HG03442 (cell line): ENCODE results near the gene PPT2.

Source experiments
- ATAC-seq: cut with Tn5 transposase; IDR thresholded peaks from one replicate; pipeline ENCODE4 v1.9.1; 2021; ENCODE audit warnings: mild to moderate bottlenecking, moderate library complexity; ENCODE audit not compliant: unreplicated experiment

PPT2 gene

DNA sequence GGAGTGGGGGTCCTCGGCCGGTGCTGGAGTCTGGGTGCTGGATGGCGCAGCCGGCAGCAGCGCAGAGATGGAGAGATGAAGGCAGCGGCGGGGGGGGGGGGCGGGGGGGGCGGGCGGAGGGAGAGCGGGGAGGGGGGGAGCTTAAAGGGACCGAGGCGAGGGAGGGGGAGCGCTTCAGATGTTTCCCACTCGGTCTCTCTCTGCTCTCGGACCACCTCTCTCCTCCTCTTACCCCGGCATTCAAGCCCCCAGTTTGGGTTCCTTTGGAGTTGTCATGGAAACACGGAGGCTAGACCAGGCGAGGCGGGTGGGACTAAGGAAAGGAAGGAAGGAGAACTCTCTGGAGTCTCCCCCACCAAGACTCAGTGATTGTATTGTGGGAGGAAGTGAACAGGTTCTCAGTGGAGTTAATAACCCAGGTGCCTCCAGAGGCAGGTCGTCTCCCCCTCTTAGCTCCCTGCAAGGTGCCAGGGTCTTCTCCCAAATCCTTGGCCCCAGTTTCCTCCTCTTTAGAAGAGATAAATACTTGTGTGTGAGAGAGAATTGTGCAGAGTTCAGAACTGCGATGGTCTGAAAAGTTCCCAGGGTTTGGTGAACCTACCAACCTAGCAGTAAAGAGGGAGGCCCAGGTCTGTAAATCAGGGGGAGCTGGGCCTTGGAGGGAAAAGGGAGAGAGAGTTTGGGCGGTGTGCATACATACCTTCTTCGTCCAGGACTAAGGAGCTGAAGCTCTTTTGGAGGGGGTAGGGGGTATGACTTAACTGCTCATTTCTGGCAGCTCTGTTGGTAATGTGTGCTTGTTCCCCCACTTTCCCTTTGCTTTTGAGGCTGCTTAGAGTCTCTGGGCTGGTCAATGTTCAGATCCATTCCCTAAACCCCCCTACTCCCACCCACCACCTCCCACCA lies 1.8 kb upstream of the PPT2 start, which contains the start of gene PRRT1:
PRRT1 (minus strand) TSS at position 77 of the 906 bp plus-strand sequence. CDS start 112 bp downstream, outside the sequence.
- no peak for ATAC-seq

DNA sequence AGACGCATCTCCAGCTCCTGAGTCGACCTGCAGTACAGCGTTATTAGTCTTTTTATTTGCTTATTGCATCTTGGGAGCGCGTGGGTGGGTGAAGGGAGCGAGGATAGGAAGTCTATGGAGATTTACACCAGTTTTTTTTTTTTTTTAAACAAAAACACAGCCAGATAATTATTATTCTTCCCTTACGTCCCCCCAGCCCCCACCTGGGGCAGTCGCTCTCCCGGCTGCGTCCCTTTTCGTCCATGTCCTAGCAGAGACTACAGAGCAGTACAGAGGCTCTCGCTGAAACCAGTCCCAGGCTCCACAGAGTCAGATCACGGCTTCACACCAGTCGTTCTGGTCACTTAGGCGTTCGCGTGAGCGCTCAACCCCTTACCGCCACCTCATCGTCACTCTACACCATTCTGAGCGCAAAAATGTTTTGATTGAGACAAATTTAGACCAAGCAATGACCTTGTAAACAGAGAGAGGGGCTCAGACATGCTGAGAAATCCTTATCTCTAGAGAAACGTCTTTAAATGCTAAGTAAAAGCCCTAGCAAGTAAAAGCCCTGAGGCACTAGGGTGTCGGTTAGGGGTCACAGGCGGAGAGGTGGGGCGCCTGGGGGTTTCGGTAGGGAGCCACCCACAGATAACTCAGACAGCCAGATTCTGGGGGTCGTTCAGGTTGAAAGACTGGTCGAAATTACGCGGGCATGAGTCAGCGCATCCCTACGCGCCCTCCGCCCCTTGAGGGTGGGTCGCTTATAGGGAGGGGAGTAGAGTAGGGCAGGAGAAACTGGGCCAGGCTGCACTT lies 975 bp upstream of the PPT2 start:
- no peak for ATAC-seq

DNA sequence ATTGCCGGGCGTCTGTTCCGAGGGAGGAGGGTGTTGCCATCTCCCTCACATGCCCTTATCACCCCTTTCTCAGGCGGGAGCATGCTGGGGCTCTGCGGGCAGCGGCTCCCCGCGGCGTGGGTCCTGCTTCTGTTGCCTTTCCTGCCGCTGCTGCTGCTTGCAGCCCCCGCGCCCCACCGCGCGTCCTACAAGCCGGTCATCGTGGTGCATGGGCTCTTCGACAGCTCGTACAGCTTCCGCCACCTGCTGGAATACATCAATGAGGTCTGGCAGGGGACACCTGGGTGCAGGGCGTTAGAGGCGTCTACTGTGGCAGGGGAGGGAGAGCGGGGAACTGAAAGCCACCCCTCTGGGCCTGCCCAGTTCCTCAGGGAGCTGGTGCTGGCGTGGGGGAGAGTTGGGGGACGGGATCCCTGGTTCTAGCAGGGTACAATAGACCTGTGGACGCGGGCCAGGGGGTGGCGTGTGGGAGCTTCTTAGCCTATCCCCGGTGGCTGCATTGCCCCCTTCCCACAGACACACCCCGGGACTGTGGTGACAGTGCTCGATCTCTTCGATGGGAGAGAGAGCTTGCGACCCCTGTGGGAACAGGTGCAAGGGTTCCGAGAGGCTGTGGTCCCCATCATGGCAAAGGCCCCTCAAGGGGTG lies 697 bp downstream of the PPT2 start:
- no peak for ATAC-seq

DNA sequence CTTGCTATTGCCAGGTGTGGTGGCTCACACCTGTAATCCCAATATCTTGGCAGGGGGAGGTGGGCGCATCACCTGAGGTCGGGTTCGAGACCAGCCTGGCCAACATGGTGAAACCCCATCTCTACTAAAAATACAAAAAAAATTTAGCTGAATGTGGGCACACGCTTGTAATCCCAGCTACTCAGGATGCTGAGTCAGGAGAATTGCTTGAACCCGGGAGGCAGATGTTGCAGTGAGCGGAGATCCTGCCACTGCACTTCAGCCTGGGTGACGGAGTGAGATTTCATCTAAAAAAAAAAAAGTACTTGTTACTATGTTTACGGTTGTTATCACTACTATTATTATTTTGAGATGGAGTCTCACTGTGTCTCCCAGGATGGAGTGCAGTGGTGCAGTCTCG lies 3.0 kb downstream of the PPT2 start:
- ATAC-seq = no peak

DNA sequence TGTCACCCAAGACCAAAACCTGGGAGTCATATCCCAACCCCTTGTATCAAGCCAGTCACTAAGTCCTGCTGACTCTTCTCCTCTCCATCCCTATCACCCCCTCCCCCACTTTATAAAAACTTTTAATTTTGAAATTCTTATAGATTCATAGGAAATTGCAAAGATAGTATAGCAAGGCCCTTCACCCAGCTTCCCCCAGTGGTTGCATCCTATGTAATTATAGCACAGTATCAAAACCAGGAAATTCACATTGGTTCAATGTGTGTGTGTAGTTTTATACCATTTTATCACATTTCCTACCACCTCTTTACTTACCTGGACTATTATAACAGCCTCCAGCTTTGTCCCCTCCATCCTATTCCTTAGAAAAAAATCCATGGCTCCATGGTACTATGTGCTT lies 4.1 kb downstream of the PPT2 start:
- no peak for ATAC-seq

DNA sequence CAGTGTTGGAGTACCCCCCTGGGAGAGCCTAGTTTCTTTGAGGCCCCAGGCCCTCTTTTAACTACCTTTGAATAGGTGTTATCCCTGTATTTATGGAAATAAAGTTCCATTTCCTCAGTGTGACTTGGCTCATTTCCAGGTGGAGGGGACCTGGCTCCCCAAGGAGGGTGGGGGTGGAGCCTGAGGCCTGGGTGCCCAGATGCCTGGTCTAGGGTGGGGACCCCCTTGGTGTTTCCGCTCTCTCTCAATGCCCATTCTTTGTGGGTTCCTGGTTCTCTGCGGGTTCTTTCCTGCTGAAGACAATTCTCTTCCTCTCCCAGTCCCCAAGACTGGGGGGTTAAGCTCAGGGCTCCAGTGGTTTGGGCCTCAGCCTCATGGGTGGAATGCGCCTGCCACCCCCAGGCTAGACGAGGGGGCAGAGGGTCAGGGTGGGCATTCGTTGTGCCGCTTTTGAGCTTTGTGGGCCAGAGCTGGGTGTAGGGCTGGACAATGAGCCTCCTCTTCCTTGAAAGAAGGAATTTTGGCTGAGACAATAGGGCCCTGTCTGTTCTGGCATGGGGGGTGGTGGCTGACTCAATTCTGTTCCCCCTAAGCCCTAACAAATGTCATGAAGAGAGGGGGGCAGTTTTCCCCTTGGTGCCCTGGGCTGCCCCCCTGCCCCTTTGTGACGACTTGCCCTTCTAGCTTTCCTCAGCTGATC lies 9.8 kb downstream of the PPT2 start:
- no peak for ATAC-seq

DNA sequence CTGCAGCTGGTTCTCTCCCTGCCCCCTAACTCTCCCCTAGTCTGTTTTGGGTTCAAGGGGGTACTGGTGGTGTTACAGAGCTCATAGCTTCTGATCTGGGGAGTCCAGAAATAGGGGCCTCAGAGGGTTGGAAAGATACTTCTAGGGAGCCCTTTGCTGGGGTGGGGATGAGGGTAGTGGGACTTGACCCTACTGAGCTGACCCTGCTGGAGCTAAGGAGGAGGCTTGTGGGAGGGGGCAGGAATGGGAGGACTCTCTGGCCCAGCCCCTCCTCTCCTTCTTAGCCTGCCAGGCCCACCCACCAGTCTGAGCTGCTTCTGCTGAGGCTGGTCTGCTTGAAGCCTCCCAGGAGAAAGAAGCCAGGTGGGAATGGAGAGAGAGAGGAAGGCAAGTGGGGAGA lies 10.4 kb downstream of the PPT2 start, which contains the start of gene EGFL8:
EGFL8 (plus strand) TSS at position 301 of the 400 bp plus-strand sequence. CDS start 1,571 bp downstream, outside the sequence.
- no peak for ATAC-seq

DNA sequence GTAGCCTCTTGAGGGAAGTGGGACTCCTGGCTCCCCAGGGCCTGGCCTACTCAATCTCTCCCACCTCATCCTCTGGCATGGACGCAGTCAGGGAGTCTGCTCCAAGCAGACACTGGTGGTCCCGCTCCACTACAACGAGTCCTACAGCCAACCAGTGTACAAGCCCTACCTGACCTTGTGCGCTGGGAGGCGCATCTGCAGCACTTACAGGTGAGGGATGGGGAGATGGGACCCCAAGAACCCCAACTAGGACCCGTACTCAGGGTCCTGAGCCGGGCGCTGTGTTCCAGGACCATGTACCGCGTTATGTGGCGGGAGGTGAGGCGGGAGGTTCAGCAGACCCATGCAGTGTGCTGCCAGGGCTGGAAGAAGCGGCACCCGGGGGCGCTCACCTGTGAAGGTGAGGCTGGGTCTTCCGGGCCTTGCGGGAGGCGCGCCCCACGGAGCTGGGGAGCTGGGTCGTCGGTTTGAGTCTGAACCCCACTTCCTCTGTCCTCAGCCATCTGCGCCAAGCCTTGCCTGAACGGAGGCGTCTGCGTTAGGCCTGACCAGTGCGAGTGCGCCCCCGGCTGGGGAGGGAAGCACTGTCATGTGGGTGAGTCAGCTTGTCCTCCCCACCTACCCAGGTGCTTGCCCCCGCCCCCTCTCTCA lies 12.6 kb downstream of the PPT2 start:
- ATAC-seq = no peak

DNA sequence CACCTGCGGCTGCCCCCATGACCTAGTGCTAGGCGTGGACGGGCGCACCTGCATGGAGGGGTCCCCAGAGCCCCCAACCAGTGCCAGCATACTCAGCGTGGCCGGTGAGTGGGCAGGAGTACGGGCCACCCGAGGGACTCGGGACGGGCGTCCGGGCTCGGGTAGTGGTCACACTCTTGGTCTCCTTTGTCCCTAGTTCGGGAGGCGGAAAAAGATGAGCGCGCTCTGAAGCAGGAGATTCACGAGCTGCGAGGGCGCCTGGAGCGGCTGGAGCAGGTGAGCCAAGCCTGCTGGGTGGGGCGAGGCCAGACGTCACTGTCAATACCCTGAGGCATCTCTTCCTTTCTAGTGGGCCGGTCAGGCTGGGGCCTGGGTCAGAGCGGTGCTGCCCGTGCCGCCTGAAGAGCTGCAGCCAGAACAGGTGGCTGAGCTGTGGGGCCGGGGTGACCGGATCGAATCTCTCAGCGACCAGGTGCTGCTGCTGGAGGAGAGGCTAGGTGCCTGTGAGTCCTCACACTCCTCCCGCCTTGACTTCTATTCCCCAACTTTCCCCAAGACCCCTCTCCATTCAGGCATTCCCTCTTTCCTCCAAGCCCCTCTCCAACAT lies 13.3 kb downstream of the PPT2 start:
- ATAC-seq = no peak

DNA sequence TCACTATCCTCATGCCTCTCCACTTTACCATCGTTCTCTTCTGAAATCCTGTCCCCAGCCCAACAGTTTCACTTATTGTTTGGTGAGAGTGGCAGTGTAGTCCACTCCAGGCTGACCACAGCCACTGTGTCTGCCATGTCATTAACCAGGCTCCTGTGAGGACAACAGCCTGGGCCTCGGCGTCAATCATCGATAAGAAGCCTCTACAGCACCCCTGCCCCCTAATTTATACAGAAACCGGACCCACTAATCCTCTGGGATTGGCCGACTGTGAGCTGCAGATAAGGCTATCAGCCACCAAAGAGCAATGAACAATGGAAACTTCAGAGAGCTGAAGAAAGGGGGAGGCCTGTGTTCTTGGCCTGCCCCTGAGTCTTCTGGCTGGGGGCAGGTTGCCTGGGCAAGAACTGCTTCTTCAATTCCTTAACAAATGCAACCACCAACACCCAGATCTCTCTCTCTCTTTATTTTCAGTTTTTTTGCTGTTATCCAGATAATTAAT lies 13.9 kb downstream of the PPT2 start:
- ATAC-seq = no peak

DNA sequence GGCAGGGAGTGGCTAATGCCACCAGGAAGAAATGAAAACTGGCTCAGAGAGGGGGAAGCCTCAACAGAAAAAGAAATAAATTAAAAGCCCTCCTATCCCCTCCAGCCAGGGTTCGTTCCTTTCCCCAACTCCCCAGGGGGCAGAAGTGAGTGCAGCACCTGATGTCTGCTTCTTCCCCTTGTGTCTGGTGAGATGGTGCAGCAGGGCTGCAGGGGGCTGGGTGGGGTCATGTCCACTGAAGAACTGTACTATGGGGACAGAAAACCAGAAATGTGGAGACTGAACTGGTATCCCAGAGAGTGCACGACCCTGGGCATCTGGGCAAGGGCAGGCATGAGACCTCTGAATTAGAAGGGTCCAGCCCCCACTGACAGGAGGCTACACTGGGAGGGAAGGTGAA lies 14.4 kb downstream of the PPT2 start:
- ATAC-seq = no peak

DNA sequence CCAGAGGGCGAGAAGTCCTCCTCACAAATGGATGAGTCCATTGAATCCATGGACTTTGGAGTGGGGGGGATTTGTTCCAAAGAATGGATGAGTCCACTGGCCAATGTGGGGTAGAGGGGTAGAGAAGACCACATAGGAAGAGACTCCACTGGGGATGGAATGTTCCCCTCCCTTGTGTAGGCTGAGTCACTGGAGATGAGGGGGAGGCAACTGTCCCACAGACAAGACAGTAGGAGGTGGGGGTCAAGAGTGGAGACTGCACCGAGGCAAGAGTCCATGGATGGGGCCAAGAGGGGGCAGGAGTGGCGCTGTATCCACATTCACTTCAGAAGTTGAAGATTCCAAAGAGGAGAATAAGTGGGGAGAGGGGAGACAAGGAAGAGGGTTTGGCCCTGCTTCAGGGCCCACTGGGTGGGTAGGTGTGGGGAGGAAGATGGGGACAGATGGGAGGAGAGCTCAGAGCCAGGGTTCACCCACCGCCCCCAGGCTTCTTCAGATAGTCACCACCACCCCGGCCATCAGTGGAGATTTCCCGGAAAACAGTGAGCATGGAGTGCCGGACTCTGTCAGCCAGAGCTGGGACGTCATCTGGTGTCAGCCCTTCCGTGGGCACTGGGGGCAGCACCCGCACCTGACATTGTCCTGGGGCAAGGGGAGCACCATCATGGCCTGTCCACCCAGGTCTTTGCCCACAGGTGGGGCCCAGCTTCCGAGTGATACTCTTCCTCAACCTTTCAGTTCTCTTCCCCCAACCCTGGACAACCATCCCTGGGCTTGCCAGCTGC lies 15.1 kb downstream of the PPT2 start:
- ATAC-seq = no peak

DNA sequence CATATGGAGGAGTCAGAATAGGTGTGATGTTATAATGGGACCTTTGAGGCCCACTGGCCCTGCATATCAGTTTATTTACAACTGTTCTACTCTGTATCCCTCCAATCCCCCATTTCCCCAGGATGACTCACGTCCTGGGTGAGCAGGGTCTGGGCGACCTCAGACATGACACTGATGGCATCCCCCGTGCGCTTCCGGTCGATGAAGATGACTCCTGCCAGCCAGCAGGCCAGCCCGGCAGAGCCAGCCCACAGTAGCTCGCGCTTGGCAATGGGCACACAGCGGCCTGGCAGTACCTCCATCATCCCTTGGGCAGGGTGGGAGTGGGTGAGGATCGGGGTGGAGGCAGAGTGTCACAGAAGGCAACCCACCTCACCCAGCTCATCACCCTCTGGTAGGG lies 16.4 kb downstream of the PPT2 start:
- ATAC-seq = no peak

DNA sequence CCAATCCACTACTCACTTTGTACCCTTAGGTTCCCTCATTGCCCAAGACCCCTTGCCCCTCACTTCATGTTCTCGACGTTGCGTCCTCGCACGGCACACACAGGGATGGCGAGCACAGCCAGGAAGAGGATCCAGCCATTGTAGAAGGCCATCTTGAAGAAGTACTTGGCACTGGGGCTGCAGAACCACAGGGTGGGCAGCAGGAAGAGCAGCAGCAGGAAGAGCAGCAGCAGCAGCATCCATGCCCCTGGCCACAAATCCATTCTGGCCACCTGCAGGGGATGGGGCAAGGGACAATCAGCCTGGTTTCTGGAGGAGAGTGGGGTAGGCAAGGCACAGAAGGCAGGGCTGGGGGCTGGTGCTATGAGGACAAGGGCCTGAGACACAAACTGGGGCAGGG lies 17.3 kb downstream of the PPT2 start:
- ATAC-seq = no peak

DNA sequence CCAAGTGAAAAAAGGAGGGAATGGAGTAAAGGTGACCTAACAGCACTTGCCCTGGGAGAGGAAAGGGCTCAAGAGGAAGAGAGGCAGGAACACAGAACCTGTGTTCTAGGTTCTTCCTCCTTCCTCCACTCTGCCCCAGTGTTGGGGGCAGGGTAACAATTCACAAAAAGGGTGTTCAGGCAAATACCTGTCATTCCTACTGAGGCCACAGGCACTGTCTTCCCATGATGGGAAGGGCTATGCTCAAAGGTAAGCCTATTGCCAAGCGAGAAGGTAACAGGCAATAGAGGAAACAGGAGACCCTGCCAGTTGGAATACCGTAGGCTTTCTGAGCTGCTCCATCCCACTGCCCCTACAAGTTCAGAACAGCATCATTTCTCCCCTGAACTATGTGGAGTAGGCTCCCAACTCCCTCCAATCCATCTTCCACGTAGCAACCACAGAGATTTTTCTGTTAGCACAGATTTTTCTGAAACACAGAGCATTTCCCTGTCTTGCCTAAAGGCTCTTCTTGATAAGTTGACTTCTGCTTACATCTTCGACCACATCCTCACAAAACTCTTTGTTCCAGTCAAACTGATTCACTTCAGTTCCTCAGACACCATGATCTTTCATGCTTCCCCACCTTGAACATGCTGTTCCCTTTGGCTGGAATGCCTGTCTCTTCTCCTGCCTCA lies 19.2 kb downstream of the PPT2 start:
- ATAC-seq = no peak

DNA sequence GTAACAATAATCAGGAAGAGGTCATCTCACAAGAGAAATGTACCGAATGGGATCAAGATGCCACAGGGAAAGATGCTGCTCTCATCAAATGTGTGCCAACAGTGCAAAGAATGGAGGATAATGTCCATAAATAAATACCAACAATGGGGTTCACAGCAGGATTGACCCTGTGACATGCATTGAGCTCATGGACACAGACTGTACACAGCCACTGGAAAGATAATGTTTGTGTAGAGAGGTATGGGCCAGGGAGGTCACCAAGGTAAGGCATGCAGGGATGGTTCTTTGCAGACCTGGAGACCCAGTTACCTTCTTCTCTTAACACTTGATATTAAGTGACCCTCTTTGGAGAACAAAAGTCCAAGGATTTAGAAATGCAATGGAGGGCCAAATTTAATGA lies 20.5 kb downstream of the PPT2 start:
- no peak for ATAC-seq

DNA sequence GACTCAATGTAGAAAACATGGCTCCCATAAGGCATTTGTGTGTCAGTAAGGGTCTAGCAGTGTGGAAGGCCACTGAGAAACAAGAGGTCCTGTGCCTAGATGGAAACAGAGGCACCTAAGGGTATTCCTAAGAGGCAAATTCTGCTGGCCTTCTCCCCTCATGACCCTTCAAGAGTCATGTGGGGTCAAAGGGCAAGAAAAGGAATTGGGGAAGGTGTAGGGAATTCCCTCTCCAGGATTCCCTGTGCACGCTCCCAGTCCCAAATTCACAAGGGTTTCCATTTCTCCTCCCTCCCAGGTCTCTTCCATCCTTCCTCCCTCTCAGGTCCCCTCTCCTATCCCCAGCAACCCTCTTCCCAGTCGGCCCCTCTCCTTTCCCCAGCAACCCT lies 21.4 kb downstream of the PPT2 start:
- no peak for ATAC-seq

DNA sequence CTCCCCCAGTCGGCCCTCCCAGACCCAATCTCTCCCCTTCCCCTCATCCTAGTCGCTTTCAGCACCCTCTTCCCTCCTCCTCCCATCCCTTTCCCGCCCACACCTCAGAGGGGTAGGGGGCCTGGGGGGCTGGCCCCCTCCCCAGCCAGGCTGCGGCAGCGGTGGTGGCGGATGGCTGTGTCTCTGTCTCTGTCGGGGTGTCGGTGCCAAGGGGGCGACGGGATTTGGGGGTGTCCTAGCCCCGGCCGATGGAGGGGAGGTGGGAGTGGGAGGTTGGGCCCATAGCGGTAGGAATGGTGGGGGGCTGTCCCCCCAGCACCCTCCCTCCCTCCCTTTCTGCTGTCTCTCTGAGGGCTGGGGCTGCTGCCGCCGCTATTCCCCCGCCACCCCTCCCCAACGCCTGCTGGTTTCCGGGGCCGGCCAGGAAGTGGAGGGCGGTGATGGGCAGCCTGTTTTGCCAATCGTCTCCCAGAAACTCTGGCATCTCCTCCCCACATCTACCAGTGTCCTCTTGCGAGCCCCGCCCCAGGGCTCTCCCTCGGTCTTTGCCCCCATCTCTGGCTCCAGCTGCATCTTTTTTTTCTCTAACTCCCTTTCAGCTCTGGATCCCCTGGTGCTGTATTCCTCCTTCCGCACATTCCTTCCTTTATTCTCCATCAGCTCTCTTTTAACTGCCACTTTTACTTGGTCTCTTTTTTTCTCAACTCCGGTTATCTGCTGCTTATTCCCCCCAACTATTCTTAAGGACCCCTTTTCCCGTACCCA lies 22.0 kb downstream of the PPT2 start, which contains the start of gene AGPAT1:
AGPAT1 (minus strand) TSS at position 374 of the 765 bp plus-strand sequence. CDS start 4,588 bp downstream, outside the sequence.
- ATAC-seq = peak; percentile 33
